ENCODE data around the gene TRDMT1.

Gene TRDMT1

DNA sequence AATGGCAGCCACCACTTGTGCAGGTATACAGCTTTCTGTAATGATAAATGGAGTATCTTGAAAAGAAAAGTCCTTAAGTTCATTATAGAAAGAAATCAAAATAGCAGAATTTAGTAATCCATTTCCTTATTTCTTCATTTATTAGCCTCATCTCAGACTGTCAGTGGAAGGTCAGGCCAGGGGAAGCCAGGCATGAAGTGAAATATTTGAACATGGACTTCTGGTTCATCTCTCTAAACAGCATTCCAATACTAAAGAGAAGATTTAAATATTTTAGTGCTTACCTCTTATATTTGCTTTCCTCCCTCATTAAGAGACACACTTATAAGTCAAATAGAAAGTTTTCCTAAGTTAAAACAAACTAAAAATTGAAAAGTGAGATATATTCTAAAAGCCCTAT, 26.8 kb downstream of the TRDMT1 start:
- DNase-seq (ENCODE audit: low spot score): no peak

- DNase-seq (ENCODE audit: low spot score): no peak
Measured at GRCh38 chr10:17171141-17171641, 30.3 kb downstream of the TRDMT1 start.

DNA sequence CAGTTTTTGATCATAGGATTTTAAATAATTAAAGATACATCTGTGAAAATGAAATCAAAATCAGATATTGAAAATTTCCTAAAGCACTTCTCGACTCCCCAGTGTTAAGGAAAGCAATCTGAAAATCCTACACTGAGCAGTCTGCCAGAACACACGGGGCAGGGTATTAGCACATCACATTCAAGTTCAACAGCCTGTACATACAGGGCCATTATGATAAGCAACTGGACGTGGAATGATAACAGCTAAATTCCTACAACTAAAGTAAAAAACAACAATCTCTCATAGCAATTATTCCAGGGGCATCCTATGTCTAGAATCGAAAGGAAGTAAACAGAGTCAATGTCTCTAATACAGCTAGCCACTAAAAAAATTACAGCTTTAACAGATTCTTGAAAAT, 31.7 kb downstream of the TRDMT1 start:
- DNase-seq (ENCODE audit: low spot score): no peak

DNA sequence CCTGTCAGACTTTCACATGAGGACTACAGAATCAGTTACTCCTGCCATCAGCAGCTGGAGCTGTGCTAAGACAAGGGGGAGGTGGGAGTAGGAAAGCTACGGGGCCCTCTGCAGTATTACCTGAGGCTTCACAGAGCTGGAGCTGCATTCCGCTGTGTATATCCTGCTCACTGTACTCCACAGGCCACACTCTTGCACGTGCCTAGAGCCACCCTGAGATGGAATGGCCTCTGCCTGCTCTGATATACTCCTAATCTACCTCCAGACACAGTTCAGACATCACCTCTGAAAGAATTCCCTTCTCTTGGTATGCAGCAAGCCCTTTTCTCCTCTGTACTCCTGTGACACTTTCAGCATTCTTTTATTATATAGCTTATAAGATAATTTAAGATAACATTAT, 34.8 kb downstream of the TRDMT1 start:
- no peak for DNase-seq (ENCODE audit: low spot score)

DNA sequence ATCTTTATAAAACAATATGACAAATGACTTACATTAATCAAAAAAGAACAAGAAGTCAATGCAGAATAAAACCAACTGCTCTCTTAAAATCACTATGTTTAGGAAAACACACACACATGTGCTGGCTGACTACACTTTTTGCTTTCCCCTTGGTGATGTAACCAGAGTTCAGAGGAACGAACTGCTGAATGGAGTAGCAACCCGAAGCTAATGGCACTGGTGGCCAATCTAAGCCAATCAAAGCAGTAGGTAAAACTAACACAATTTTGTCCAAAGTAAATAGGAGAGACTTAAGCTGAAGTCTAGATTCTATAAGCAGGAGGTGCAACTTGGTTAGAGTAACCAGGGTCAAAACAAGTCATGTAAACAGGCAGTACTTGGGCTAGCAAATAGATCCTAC, 38.6 kb downstream of the TRDMT1 start:
- no peak for DNase-seq (ENCODE audit: low spot score)

GRCh38 chr10:17161775-17162174, 39.7 kb downstream of the TRDMT1 start:
- no peak for DNase-seq (ENCODE audit: low spot score)

GRCh38 chr10:17157024-17157423, 44.4 kb downstream of the TRDMT1 start:
- DNase-seq (ENCODE audit: low spot score): no peak

GRCh38 chr10:17155826-17156225, 45.6 kb downstream of the TRDMT1 start:
- no peak for DNase-seq (ENCODE audit: low spot score)

DNA sequence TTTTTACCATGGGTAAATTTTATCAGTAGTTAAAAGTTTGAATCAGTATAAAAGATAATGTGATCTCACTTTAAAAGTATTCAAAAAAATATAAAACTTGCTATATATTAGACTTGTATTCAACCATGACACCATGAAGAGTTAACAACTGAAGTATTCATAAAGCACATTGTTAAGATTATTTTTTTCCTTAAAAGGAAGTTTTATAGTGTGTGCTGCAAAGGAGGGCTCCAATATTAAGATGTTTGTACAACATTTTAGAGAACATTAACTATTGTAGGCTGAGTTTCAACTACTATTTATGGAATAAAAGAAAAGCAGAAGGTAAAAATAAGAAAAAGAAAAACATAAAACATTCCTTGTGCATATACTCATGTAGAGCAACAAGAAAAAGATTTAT, 47.4 kb downstream of the TRDMT1 start:
- DNase-seq (ENCODE audit: low spot score): no peak

DNA sequence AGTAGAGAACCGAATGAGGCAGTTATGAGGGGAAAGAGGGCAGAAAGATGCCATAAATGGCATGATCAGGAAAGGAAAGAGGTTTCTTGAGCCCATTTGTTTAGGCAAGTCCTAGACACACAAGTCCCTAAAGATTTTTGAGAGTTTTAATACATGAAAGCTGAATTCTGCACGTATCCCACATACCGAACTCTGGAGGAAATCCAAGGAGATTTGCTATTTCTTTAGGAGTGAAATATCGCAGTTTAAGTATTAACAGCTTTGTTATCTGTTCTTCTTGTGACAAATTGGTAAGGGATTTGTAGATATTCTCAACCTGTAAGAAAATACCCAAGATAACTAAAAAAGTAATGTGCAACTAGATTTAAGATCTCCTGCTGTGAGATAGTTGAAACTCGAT, 48.2 kb downstream of the TRDMT1 start:
- DNase-seq (ENCODE audit: low spot score): no peak

- no peak for DNase-seq (ENCODE audit: low spot score)
Measured at GRCh38 chr10:17151716-17152115, 49.8 kb downstream of the TRDMT1 start.

GRCh38 chr10:17147884-17148489, 53.5 kb downstream of the TRDMT1 start:
- no peak for DNase-seq (ENCODE audit: low spot score)

- DNase-seq (ENCODE audit: low spot score): no peak
Measured at GRCh38 chr10:17146892-17147291, 54.6 kb downstream of the TRDMT1 start.

DNA sequence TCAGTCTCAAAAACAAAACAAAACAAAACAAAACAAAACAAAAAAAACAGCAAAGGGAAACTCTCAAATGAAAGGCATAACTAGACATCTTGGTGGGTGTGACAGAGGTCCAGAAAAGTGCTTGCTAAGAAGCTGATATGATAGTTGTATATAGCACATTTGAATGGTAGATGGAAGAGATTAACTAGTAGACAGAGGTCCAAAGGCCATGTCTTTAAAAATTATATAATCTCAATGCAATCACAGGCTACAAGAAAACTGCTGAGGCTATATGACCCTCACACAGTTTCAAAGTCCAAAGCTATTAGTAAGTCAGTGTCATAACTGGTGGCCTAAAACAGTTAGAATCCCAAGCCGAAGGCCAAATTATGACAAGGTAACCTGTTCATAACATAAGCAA, 56.2 kb downstream of the TRDMT1 start:
- DNase-seq (ENCODE audit: low spot score): no peak

- no peak for DNase-seq (ENCODE audit: low spot score)
Measured at GRCh38 chr10:17144757-17145156, 56.7 kb downstream of the TRDMT1 start.

DNA sequence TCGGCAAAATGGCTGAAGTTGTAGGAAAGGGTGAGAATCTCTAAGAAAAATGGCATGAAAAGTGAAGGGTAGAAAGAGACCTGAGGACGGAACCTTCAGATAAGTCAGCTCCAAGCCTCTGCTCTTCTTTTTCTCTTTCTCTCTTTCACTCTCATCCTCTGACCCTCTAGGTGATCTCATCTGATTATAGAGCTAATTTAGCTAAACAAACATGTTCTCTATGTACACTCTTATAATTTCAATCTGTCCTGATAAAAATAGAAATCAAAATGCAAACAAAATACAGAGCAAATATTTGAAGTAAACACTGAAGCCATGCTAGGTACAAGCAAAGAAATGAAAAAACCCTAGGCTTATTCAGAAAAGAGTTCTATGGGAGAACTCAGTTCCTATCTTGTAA, 57.4 kb downstream of the TRDMT1 start:
- DNase-seq (ENCODE audit: low spot score): no peak

DNA sequence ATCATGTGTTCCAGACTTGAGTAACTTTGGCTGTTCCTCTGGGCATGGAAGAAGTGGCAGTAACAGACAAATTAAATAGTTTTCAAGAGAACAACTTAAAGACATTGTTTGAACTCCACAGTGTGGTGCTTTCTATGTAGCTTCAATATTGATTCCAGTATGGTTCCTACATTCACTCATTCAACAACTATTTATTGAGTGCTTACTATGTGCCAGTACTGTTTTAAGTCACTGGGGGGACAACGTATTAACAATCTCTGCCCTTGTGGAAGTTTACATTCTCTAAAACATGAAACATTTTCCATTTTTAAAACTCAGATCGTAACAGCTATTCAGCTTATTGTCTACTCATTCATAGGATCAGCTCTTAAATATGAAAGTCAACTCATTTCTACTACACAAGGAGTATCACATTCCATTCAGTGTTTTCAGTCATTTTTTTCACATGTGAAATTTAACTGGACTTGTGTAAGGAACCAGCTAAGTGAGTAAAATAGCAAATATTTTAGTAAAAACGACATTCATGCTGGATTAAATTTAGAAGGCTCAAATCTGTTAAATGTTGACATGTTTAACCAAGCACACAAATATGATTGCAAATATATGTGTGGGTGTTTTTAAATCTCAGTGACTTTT, 58.3 kb downstream of the TRDMT1 start:
- DNase-seq (ENCODE audit: low spot score): no peak

- no peak for DNase-seq (ENCODE audit: low spot score)
Measured at GRCh38 chr10:17141504-17142229, 59.8 kb downstream of the TRDMT1 start.

- DNase-seq (ENCODE audit: low spot score): no peak
Measured at GRCh38 chr10:17140386-17140761, 61.1 kb downstream of the TRDMT1 start.

DNA sequence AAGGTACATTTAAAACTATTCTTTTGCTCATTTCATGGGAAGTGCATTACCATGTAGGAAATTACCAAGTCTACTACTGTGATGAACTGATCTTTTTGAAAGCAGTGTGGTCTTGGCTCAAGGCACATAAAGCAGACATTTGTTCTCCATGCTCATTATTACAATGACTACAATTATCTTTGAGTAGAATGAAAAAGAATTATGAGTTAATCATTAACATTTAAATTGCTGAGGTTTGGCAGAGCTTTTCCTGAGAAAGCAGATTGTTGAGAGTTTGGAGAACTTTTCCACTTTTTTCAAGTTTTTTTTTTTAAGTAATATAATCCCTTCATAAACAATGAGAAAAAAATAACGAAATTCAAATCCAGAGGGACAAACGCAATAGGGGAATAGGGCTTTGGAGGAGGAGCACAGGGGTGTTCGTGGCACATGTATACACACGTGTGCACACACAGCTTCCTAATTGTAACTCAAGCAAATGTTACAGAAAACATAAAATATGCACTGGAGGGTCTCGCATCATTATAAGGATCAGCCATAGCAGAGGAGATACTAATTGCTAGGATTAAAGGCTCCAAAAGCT, 62.9 kb downstream of the TRDMT1 start:
- no peak for DNase-seq (ENCODE audit: low spot score)

DNA sequence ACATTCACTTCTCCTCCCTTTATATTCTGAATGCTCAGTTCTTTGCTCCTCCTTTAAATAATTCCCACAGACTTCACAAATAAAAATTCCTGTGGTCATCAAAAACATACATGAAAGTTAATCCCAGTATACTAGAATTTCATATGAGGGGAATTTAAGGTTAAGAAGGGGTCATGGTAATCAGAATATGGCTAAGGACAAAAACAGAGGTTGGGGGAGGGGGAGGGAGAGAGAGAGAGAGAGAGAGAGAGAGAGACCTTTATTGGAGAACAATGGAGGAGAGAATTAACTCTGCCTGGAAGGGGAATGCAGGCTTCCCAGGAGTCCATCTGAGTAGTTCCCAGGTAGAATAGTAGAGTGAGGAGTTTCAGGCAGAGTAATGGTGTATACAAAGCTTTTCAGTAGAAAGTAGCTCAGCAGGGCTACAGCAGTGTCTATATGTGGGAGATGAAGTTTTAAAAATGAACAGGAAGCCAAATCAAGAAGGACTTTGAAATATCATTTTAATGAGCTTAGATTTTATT, 66.7 kb downstream of the TRDMT1 start:
- no peak for DNase-seq (ENCODE audit: low spot score)

- no peak for DNase-seq (ENCODE audit: low spot score)
Measured at GRCh38 chr10:17134282-17134681, 67.2 kb downstream of the TRDMT1 start.

DNA sequence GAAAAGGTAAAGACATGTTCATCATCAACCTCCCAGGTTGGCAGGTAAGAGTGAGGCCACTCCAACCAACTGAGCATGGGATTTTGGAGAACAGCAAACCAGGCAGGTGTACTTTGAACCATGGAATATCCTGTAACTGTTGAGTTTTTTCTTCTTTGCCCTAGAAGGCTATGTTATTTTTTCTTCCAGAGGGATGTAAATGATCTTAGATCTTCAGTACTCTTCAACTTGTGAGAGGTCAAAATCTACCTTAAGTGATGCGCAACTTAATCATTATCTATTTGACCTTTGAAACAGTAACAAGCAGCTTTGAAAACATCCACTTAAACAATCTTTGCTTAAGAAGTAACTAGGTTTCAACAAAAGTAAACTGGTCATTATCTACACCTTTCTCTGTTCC, 71.7 kb downstream of the TRDMT1 start, which contains the start of gene CUBN:
CUBN (minus strand) TSS at position 71 of the 400 bp plus-strand sequence; CDS start at position 25, 46 bp downstream.
- no peak for DNase-seq (ENCODE audit: low spot score)

Data from ecto neural progenitor cell (in vitro differentiated cells).